Karpas-422 (cell line): ENCODE results near the gene ERVH48-1. TPM values are rescaled to one million over a fixed set of nuclear protein-coding genes. Genes with fewer than 3 reads are reported as not detected.
"Not testable (repeated sequence)": the region's sequence is repeated elsewhere in the genome, so short reads cannot be mapped to it uniquely, and the experiment has no call there.

ENCODE experiments used
- DNase-seq: peaks from one replicate; pipeline ENCODE4 v3.0.0-alpha.2; 2015
- H2AFZ ChIP-seq: fragments of 200-600 bp; sonication (generic); 2 replicates; pipeline ENCODE4 v1.6.1; 2014; ENCODE audit warnings: antibody characterized with exemption, low read length, mixed read lengths
- H3K27ac ChIP-seq: fragments of 200-600 bp; sonication (generic); 2 replicates; pipeline ENCODE4 v1.5.1; 2014; ENCODE audit warnings: mild to moderate bottlenecking, low read length, moderate library complexity
- H3K27me3 ChIP-seq: fragments of 200-600 bp; sonication (generic); 2 replicates; pipeline ENCODE4 v1.6.1; 2014; ENCODE audit warnings: low read length, mixed read lengths
- H3K36me3 ChIP-seq: fragments of 200-600 bp; sonication (generic); 2 replicates; pipeline ENCODE4 v1.6.1; 2014; ENCODE audit warnings: low read length, mixed read lengths; ENCODE audit not compliant: insufficient read depth
- H3K4me1 ChIP-seq: fragments of 200-600 bp; sonication (generic); 2 replicates; pipeline ENCODE4 v1.6.1; 2014; ENCODE audit warnings: mild to moderate bottlenecking, low read length, mixed read lengths
- H3K4me2 ChIP-seq: fragments of 200-600 bp; sonication (generic); 2 replicates; pipeline ENCODE4 v1.6.1; 2014; ENCODE audit warnings: low read length, low read depth, mild to moderate bottlenecking; ENCODE audit not compliant: poor library complexity, severe bottlenecking
- H3K4me3 ChIP-seq: fragments of 200-600 bp; sonication (generic); 2 replicates; pipeline ENCODE4 v1.5.1; 2014; ENCODE audit warnings: mild to moderate bottlenecking, antibody characterized with exemption, low read length, mixed read lengths
- H3K79me2 ChIP-seq: fragments of 200-600 bp; sonication (generic); 2 replicates; pipeline ENCODE4 v1.6.1; 2014; ENCODE audit warnings: mild to moderate bottlenecking, low read length, mixed read lengths
- H3K9ac ChIP-seq: fragments of 200-600 bp; sonication (generic); 2 replicates; pipeline ENCODE4 v1.6.0; 2014; ENCODE audit warnings: low read length
- H3K9me2 ChIP-seq: fragments of 200-600 bp; sonication (generic), shearing (Covaris generic); replicated peaks from 2 replicates; pipeline ENCODE4 v1.6.0; 2014; ENCODE audit warnings: mild to moderate bottlenecking, low read length, moderate library complexity; ENCODE audit not compliant: insufficient read depth
- H3K9me3 ChIP-seq: fragments of 300-700, 200-600 bp; sonication (generic); 2 replicates; pipeline ENCODE4 v1.6.1; 2014; ENCODE audit warnings: low read length, mixed read lengths
- H4K20me1 ChIP-seq: fragments of 200-600 bp; sonication (generic); 2 replicates; pipeline ENCODE4 v1.6.1; 2014; ENCODE audit warnings: mild to moderate bottlenecking, antibody characterized with exemption, low read length, low read depth; ENCODE audit not compliant: insufficient read depth
- total RNA-seq: library from RNA; depleted of rRNA; stranded (reverse); fragments of >200 nt; shearing (Covaris generic); gene quantifications from 2 replicates; pipeline ENCODE4 v1.2.3, GENCODE V29; 2014; ENCODE audit warnings: low replicate concordance; rRNA removed

Gene ERVH48-1
- total RNA-seq = not detected in 2 replicates

DNA sequence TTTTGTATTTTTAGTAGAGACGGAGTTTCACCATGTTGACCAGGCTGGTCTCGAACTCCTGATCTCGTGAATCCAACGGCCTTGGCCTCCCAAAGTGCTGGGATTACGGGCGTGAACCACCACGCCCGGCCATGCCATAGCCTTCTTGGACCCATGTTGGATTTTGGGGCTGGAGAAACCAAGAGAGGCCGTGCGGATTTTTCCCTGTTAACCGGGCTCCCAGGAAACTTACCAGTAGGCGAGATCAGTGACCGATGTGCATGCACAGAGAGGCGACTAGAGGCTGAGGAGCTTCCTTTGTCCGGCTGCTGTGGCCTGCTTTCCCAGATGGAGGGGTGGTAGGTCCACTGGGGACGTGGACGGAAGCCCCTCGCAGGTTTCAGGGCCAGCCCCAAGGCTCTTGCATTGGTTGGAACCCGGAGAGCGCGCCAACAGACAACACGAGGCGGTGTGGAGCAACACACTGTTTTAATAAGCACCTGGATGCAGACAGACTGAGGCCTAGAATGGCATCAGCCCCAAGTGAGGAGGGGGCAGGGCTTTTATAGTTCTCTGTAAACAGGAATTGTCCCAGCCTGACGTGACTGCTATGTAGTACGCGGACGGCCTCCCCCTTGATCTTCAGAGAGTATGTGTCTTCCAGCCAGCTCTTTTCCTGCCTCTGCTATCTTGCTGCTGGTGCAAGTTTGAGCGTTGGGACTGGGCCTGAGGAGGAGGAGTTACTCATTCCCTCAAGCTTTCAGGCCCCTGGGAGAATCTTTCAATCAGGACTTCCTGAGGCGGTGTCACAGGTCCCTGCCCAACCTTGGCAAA is at the start of gene ERVH48-1:
ERVH48-1 (minus strand) TSS at position 517 of the 813 bp plus-strand sequence. CDS start 6,624 bp downstream, outside the sequence.
- Histone ChIP-seq H3K27ac (no peak within 1 kb of the TSS), H3K4me3 (no peak within 1 kb of the TSS), H3K9me3 (no peaks in the 10 kb centered on the region), H4K20me1 (no peaks in the 10 kb centered on the region), H3K36me3 (no peaks in the 10 kb centered on the region), H3K79me2 (no peaks in the 10 kb centered on the region), H3K4me2 (peak within 1 kb of the TSS; percentile 48), H3K9me2 (no peaks in the 10 kb centered on the region), H3K4me1 (peaks cover 14% of the 10 kb centered on the region), H3K9ac (peak within 1 kb of the TSS; percentile 56; the same call in 1 of the 2 replicates), H3K27me3 (no peaks in the 10 kb centered on the region), H2AFZ (no peak within 1 kb of the TSS)
- no peak for DNase-seq

DNA sequence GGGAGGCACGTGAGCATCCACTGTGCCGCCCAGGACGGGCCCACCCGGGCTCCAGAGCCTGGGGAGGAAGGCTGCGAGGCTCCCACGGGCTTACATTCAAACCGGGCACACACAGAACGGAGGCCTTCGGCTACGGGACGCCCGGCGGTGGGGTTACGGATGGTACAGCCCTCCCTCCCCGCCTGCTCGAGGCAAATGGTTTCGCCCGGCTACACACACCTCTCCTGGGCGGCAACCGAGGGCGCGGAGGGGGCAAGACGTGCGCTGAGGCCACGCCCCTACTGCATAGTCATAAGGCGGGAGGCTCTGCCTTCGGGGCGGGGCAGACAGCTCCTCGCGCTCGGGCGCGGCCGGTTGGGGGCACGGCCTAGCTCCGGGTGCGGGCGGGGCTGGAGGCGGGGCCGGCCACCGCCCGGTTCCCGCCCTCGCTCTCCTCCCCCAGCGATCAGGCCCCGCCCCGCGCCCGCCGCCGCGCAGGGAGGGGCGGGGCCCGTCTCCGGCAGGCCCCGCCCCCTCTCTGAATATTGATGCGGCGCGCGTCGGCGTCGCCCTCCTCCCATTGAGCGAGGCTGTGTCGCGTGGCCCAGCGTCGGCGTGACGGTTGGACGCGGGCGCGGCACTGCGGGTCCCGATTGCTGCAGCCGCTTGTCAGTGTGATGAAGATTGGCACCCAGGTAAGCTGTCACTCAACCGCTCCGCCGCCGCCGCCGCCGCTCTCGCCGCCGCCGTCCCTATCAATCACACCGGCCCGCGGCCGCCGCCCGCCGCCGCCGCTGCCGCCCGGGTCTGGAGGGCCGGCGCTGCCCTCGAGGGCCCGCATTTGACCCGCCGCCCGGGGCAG is 48.8 kb upstream of the ERVH48-1 start, which contains the start of gene PKNOX1:
PKNOX1 (plus strand) TSS at position 572 of the 841 bp plus-strand sequence. CDS start 29,820 bp downstream, outside the sequence.
- Histone ChIP-seq H3K79me2 (peaks cover 26% of the 10 kb centered on the region), H4K20me1 (no peaks in the 10 kb centered on the region), H3K4me1 (peaks cover 25% of the 10 kb centered on the region), H3K9me2 (no peaks in the 10 kb centered on the region), H3K9ac (peak within 1 kb of the TSS; percentile 89), H3K27ac (peak within 1 kb of the TSS; percentile 65), H3K36me3 (peaks cover 7% of the 10 kb centered on the region), H3K9me3 (no peaks in the 10 kb centered on the region), H3K27me3 (no peaks in the 10 kb centered on the region), H3K4me2 (peak within 1 kb of the TSS; percentile 82), H2AFZ (peak within 1 kb of the TSS; percentile 76), H3K4me3 (peak within 1 kb of the TSS; percentile 86)
- DNase-seq = peak; percentile 99

DNA sequence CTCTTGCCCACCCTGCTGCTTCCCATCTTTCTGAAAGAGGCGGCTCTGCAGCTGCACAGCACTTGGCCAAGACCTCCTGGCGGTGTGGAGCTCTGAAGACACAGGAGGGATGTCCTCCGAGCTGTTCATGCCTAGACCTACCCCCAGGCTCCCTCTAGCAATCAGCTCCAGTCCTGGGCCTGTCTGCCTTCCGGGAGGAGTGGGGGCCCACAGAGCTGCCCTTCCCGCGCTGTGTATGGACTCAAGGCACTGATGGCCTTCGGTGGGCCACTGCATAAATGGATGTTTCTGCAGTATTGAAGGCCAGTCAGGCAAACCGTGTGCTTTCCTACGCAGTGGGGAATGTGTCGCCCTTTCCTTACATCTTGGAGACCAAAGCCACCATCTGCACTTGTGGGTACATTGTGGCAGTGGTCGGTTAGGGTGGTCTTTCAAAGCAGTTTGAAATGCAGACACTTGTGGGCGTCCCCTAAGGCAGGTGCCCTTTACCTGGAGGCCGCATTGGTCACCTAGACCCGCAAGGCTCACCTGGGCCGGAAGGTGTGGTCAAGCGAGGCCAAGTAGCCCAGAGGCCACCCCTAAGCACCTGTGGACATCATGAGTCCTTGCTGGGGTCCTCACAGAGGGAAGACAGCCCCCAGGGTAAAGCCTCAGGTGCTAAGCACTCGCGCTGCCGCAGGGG is 48.0 kb upstream of the ERVH48-1 start:
- no peak for DNase-seq
- Histone ChIP-seq H4K20me1 (no peaks in the 10 kb centered on the region), H3K9ac (peak overlapping the region; percentile 65), H3K4me3 (peak overlapping the region; percentile 56), H3K4me2 (peak overlapping the region; percentile 67), H3K27ac (no peak overlapping the region), H3K27me3 (no peaks in the 10 kb centered on the region), H3K9me2 (no peaks in the 10 kb centered on the region), H3K9me3 (no peaks in the 10 kb centered on the region), H3K4me1 (peaks cover 19% of the 10 kb centered on the region), H2AFZ (peak overlapping the region; percentile 76), H3K36me3 (peaks cover 7% of the 10 kb centered on the region), H3K79me2 (peaks cover 23% of the 10 kb centered on the region)

DNA sequence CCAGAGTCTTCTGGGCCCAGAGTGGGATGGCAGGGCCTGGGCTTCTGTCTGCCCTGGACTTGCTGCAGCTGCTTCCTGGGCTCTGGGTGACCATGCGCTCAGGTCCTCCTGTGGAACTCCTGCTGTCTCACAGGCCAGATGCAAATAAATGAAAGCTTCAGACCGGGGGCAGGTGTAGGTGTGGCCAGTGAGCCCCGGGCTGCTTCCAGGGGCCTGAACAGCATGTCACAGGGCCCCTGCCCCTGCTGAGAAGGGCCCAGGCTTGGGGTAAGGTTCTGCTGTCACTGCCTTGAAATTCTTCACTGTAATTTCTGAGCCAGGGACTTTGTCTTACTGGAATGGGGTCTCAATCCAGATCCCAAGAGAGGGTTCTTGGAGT is 46.5 kb upstream of the ERVH48-1 start:
- DNase-seq = no peak
- Histone ChIP-seq H2AFZ (no peak overlapping the region), H3K4me1 (peaks cover 19% of the 10 kb centered on the region), H3K27ac (no peak overlapping the region), H3K4me2 (no peak overlapping the region), H3K79me2 (peaks cover 17% of the 10 kb centered on the region), H3K36me3 (peaks cover 5% of the 10 kb centered on the region), H3K27me3 (no peaks in the 10 kb centered on the region), H4K20me1 (no peaks in the 10 kb centered on the region), H3K9me2 (no peaks in the 10 kb centered on the region), H3K9ac (no peak overlapping the region), H3K9me3 (no peaks in the 10 kb centered on the region), H3K4me3 (no peak overlapping the region)

DNA sequence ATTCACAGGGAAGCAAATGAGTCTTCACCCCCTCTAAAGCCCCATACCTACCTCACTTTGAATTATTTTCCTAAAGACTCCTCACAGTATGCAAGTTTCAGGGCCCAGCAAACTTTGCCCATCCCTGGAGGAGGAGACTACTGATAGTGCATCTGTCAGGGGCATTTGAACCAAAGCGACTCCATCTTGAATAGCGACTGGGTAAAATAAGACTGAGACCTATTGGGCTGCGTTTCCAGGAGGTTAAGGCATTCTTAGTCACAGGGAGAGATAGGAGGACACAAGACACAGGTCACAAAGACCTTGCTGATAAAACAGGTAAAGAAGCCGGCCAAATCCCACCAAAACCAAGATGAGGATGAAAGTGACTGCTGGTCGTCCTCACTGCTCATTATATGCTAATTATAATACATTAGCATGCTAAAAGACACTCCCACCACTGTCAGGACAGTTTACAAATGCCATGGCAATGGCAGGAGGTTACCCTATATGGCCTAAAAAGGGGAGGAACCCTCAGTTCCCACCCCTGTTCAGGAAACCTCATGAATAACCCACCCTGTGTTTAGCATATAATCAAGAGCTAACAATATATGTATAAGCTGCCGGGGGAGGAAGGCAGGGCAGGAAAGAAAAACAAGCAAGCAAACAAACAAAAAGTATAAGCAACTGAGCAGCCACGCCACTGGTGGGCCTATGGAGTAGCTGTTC is 45.7 kb upstream of the ERVH48-1 start:
- Histone ChIP-seq H3K9me3 (no peaks in the 10 kb centered on the region), H2AFZ (no peak overlapping the region), H3K9ac (no peak overlapping the region), H3K36me3 (no peaks in the 10 kb centered on the region), H3K4me3 (no peak overlapping the region), H3K27me3 (no peaks in the 10 kb centered on the region), H4K20me1 (no peaks in the 10 kb centered on the region), H3K79me2 (peaks cover 9% of the 10 kb centered on the region), H3K9me2 (no peaks in the 10 kb centered on the region), H3K4me1 (peaks cover 14% of the 10 kb centered on the region), H3K27ac (no peak overlapping the region), H3K4me2 (no peak overlapping the region)
- no peak for DNase-seq

DNA sequence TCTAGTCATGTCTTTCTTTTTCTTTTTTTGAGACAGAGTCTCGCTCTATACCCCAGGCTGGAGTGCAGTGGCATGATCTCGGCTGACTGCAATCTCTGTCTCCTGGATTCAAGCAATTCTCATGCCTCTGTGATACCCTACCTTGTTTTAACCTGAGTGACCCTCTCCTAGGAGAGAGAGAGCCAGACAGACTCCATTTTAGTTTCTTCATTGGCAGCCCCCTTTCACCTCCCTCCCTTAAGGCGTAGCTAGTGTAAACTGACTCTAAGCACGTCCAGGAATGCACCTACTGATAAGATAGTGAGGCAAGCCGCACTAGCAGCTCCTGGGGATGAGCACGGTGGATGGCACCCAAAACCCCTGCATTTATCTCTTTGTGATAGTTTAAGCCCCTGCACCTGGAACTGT is 43.8 kb upstream of the ERVH48-1 start:
- no peaks in the 10 kb centered on the region for H4K20me1 ChIP-seq
- no peak overlapping the region for H3K9ac ChIP-seq
- H3K79me2 ChIP-seq = no peaks in the 10 kb centered on the region
- no peak for DNase-seq
- H2AFZ ChIP-seq = no peak overlapping the region
- H3K4me3 ChIP-seq = no peak overlapping the region
- H3K27ac ChIP-seq = no peak overlapping the region
- H3K4me2 ChIP-seq = no peak overlapping the region
- H3K9me2 ChIP-seq = no peaks in the 10 kb centered on the region
- no peaks in the 10 kb centered on the region for H3K27me3 ChIP-seq
- H3K9me3 ChIP-seq = no peaks in the 10 kb centered on the region
- H3K36me3 ChIP-seq = no peaks in the 10 kb centered on the region
- H3K4me1 ChIP-seq = peaks cover 6% of the 10 kb centered on the region

DNA sequence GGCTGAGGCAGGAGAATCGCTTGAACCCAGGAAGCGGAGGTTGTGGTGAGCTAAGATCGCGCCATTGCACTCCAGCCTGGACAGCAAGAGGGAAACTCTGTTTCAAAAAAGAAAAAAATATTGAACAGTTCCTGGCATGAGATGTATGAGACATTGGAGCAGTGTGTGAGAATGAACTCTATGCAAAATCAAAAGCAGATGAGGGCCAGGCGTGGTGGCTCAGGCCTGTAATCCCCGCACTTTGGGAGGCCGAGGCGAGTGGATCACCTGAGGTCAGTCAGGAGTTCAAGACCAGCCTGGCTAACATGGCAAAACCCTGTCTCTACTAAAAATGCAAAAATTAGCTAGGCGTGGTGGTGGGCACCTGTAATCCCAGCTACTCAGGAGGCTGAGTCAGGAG is 42.2 kb upstream of the ERVH48-1 start:
- H3K9ac ChIP-seq, H3K27me3 ChIP-seq, H3K79me2 ChIP-seq, DNase-seq, H4K20me1 ChIP-seq, H3K36me3 ChIP-seq, H3K4me1 ChIP-seq, H3K4me3 ChIP-seq, H3K4me2 ChIP-seq, H2AFZ ChIP-seq, H3K9me2 ChIP-seq, H3K27ac ChIP-seq, H3K9me3 ChIP-seq: not testable (repeated sequence)
